Measurements from ENCODE around the gene PDE4D.
A peak's percentile ranks its signal among the peaks of the same experiment; 100 is the strongest.

PDE4D gene

DNA sequence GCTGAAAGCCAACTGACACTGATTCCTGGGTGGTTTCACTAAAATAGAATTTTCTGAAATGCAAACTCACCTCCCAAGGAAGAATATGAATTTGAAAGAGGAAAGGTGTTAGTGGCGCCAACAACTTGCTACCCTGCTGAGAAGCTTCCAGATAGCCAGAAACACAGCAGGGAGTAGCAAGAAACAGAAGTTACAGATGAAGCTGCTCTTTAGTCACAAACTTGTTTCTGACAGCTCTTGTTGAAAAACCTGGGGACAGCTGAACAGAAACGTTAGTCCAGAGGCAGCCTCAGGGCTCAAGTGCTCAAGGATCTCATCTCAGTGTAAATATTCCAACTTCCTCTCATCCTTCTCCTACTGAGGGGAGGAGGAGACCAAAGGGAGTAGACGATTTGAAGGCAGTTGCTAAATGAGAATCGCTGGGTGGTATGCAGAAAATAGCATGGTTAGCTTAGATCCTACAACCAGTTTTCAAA lies 184.1 kb downstream of the PDE4D start:
- no peak for TF ChIP-seq SUZ12 (IDR thresholded peaks at IDR 0.05; ENCODE audit: extremely low read depth, insufficient read depth, insufficient read length)
- TF ChIP-seq YY1 (IDR thresholded peaks at IDR 0.05; ENCODE audit: insufficient read depth, insufficient read length) = no peak
- no peak for TF ChIP-seq ZNF274 (IDR thresholded peaks at IDR 0.05; ENCODE audit: low read depth, low read length)
- Histone ChIP-seq H3K9ac (ENCODE audit: insufficient read length, low read depth) (no peak overlapping the region), H3K4me3 (ENCODE audit: insufficient read length, low read depth) (no peak overlapping the region), H3K9me3 (ENCODE audit: insufficient read depth, low read length) (peaks cover 23% of the 10 kb centered on the region), H3K27me3 (ENCODE audit: insufficient read depth, insufficient read length) (no peaks in the 10 kb centered on the region), H3K36me3 (ENCODE audit: insufficient read depth, insufficient read length, low read length) (no peaks in the 10 kb centered on the region), H3K4me1 (ENCODE audit: insufficient read depth, insufficient read length) (no peaks in the 10 kb centered on the region)
- peak; percentile 76 for DNase-seq (ENCODE audit: low read depth, low spot score)

GRCh38 chr5:59704936-59705335 lies 188.6 kb downstream of the PDE4D start:
- Histone ChIP-seq H3K27me3 (ENCODE audit: insufficient read depth, insufficient read length) (no peaks in the 10 kb centered on the region), H3K9ac (ENCODE audit: insufficient read length, low read depth) (no peak overlapping the region), H3K4me1 (ENCODE audit: insufficient read depth, insufficient read length) (no peaks in the 10 kb centered on the region), H3K36me3 (ENCODE audit: insufficient read depth, insufficient read length, low read length) (no peaks in the 10 kb centered on the region), H3K9me3 (ENCODE audit: insufficient read depth, low read length) (peaks cover 5% of the 10 kb centered on the region), H3K4me3 (ENCODE audit: insufficient read length, low read depth) (no peak overlapping the region)
- TF ChIP-seq SUZ12 (IDR thresholded peaks at IDR 0.05; ENCODE audit: extremely low read depth, insufficient read depth, insufficient read length) (no peak), ZNF274 (IDR thresholded peaks at IDR 0.05; ENCODE audit: low read depth, low read length) (no peak), YY1 (IDR thresholded peaks at IDR 0.05; ENCODE audit: insufficient read depth, insufficient read length) (no peak)
- DNase-seq (ENCODE audit: low read depth, low spot score) = no peak

GRCh38 chr5:59703789-59704188 lies 189.7 kb downstream of the PDE4D start:
- H3K9me3 ChIP-seq (ENCODE audit: insufficient read depth, low read length) = peaks cover 5% of the 10 kb centered on the region
- H3K27me3 ChIP-seq (ENCODE audit: insufficient read depth, insufficient read length) = no peaks in the 10 kb centered on the region
- no peak for TF ChIP-seq YY1 (IDR thresholded peaks at IDR 0.05; ENCODE audit: insufficient read depth, insufficient read length)
- no peak for TF ChIP-seq SUZ12 (IDR thresholded peaks at IDR 0.05; ENCODE audit: extremely low read depth, insufficient read depth, insufficient read length)
- TF ChIP-seq ZNF274 (IDR thresholded peaks at IDR 0.05; ENCODE audit: low read depth, low read length) = no peak
- no peaks in the 10 kb centered on the region for H3K36me3 ChIP-seq (ENCODE audit: insufficient read depth, insufficient read length, low read length)
- no peak overlapping the region for H3K4me3 ChIP-seq (ENCODE audit: insufficient read length, low read depth)
- no peak overlapping the region for H3K9ac ChIP-seq (ENCODE audit: insufficient read length, low read depth)
- DNase-seq (ENCODE audit: low read depth, low spot score) = no peak
- H3K4me1 ChIP-seq (ENCODE audit: insufficient read depth, insufficient read length) = no peaks in the 10 kb centered on the region

- Histone ChIP-seq H3K36me3 (ENCODE audit: insufficient read depth, insufficient read length, low read length) (no peaks in the 10 kb centered on the region), H3K9ac (ENCODE audit: insufficient read length, low read depth) (no peak overlapping the region), H3K4me1 (ENCODE audit: insufficient read depth, insufficient read length) (no peaks in the 10 kb centered on the region), H3K4me3 (ENCODE audit: insufficient read length, low read depth) (no peak overlapping the region), H3K9me3 (ENCODE audit: insufficient read depth, low read length) (0 out of 2 replicates have a peak, but pooled peaks cover 5% of the 10 kb centered on the region), H3K27me3 (ENCODE audit: insufficient read depth, insufficient read length) (no peaks in the 10 kb centered on the region)
- no peak for TF ChIP-seq YY1 (IDR thresholded peaks at IDR 0.05; ENCODE audit: insufficient read depth, insufficient read length)
- no peak for TF ChIP-seq SUZ12 (IDR thresholded peaks at IDR 0.05; ENCODE audit: extremely low read depth, insufficient read depth, insufficient read length)
- TF ChIP-seq ZNF274 (IDR thresholded peaks at IDR 0.05; ENCODE audit: low read depth, low read length) = no peak
- no peak for DNase-seq (ENCODE audit: low read depth, low spot score)
Measured at GRCh38 chr5:59698207-59699178, 195.0 kb downstream of the PDE4D start.

DNA sequence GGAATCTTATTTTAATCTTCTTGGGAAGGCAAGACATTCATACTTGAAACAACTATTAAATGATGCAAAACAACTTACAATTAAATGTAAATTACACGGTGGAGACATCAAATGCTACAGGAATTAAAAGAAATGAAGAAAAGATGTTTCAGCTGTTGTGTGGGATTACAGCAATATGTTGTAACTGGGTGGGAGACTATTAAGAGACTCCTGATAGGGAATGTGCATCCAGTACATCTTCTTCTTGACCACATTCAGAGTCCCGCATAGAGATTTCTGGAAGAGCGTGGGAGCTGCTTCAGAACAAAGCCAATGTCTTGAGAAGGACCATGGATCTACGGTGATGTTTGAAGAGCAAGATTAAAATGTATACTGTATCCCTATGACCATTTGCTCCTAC lies 199.1 kb downstream of the PDE4D start:
- TF ChIP-seq SUZ12 (IDR thresholded peaks at IDR 0.05; ENCODE audit: extremely low read depth, insufficient read depth, insufficient read length) (no peak), YY1 (IDR thresholded peaks at IDR 0.05; ENCODE audit: insufficient read depth, insufficient read length) (no peak), ZNF274 (IDR thresholded peaks at IDR 0.05; ENCODE audit: low read depth, low read length) (no peak)
- Histone ChIP-seq H3K9me3 (ENCODE audit: insufficient read depth, low read length) (0 out of 2 replicates have a peak, but pooled peaks cover 5% of the 10 kb centered on the region), H3K36me3 (ENCODE audit: insufficient read depth, insufficient read length, low read length) (no peaks in the 10 kb centered on the region), H3K9ac (ENCODE audit: insufficient read length, low read depth) (no peak overlapping the region), H3K27me3 (ENCODE audit: insufficient read depth, insufficient read length) (no peaks in the 10 kb centered on the region), H3K4me1 (ENCODE audit: insufficient read depth, insufficient read length) (no peaks in the 10 kb centered on the region), H3K4me3 (ENCODE audit: insufficient read length, low read depth) (no peak overlapping the region)
- no peak for DNase-seq (ENCODE audit: low read depth, low spot score)

DNA sequence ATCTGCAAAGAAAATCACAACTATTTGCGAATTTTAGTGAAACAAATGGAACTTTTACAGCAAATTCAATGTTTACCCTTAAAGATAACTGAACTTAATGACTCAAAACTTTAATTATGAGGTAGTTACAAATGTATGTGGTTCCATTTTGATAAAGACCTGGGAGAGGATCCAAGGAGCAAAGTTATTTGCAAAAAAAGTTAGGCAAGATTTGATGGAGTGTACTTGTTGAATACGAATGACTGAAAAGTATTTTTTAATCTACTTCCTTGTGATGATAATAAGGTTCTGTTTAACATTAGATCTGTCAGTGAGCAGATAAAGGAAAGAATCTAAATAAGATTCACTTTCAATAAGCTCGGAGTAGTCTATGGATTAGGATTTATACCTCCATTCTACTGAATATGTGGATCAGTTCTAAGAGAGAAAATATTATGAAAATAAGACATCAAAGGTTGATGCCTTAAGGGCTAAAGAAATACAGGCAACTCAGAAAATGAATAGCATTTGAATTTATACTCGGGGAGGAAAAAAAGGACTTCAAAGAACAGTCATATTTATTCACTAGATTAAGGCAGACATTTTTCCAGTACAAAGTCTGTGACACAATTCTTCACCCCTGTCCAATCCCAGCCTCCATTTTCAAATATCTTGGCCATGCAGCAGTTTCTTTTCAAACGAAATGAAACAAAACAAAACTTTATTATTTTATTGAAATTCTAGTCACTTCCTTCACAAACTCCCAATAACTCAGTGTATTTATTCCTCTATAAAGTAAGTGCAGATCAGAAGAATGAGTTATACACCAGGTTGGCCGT lies 199.8 kb downstream of the PDE4D start:
- 0 out of 2 replicates have a peak, but pooled peaks cover 5% of the 10 kb centered on the region for H3K9me3 ChIP-seq (ENCODE audit: insufficient read depth, low read length)
- no peak for DNase-seq (ENCODE audit: low read depth, low spot score)
- H3K4me1 ChIP-seq (ENCODE audit: insufficient read depth, insufficient read length) = no peaks in the 10 kb centered on the region
- no peak overlapping the region for H3K4me3 ChIP-seq (ENCODE audit: insufficient read length, low read depth)
- no peaks in the 10 kb centered on the region for H3K36me3 ChIP-seq (ENCODE audit: insufficient read depth, insufficient read length, low read length)
- no peaks in the 10 kb centered on the region for H3K27me3 ChIP-seq (ENCODE audit: insufficient read depth, insufficient read length)
- H3K9ac ChIP-seq (ENCODE audit: insufficient read length, low read depth) = no peak overlapping the region
- TF ChIP-seq SUZ12 (IDR thresholded peaks at IDR 0.05; ENCODE audit: extremely low read depth, insufficient read depth, insufficient read length) (no peak), ZNF274 (IDR thresholded peaks at IDR 0.05; ENCODE audit: low read depth, low read length) (no peak), YY1 (IDR thresholded peaks at IDR 0.05; ENCODE audit: insufficient read depth, insufficient read length) (no peak)

Data from NT2/D1 (cell line).